ENCODE measurements around the gene RALBP1.

Gene RALBP1

DNA sequence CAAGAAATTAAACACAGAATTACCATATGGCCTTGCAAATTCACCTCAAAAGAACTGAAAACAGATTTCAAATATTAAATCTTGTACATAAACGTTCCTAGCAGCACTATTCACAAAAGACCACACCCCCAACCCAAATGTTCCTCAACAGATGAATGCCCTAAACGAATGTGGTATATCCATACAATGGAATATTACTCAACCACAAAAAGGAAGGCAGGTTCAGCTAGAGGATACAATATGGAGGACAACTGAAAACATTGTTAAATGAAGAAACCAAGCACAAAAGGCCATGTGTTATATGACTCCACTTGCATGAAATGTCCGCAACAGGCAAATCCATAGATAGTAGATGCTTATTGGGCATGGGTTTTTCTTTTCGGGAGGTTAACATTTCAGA, 77.3 kb downstream of the RALBP1 start:
- no peak for DNase-seq

DNA sequence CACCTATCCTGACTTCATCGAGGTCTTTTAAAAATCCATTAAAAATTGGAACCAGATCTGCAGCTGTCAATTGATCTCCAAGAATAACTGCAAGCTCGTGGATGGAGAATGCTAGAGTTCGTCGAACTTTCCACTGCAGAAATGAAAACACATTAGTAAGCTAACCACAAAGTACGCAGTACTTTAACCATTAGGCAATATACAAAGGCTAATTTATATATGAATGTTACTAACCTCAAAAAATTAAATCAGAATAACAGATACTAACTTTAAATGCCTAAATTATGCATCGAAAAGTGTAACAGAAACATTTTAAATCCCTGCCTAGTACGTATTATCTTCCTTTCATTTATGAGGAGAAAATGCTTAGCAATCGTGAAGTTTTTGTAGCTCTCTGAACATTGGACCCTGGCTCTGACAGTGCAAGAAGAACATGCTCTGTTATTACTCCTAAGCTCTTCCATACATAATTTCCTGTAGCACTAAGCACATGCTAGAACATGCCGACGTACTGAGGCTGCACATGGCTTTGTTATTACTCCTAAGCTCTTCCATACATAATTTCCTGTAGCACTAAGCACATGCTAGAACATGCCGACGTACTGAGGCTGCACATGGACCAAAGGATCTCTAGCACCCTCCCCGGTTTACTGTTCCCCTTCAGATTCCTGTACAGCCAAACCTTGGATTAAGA, 82.1 kb downstream of the RALBP1 start:
- DNase-seq: peak; percentile 28

DNA sequence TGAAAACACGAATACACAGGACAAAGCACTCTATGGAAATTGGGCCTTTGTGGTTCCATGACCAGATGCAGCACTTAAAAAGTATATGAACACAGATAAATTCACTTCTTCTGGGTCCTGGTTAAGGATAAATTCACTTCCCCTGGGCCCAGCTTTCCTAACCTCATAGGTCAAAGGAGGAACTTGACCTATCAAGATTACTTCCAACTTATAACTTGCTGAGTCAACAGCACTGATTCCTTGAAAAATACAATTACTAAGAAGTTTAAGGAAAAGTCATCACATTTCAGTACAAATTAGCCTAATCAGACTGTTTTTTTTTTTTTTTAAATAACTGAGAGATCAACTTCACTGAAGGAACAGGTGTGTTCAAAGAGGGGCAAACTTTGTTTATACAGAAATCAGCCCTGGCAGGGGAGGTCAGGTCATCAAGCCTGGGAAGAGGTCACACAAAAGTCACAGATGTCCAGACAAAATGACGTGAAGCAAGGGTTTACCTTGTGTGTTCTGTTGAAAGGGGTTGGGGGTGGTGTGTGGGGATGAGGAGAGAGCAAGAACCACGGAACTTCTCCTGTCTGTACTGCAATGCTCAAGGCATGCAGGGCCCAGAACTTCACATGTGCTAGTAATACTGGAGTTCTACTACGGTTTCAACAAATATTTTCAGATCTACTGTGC, 83.2 kb downstream of the RALBP1 start:
- DNase-seq: no peak

DNA sequence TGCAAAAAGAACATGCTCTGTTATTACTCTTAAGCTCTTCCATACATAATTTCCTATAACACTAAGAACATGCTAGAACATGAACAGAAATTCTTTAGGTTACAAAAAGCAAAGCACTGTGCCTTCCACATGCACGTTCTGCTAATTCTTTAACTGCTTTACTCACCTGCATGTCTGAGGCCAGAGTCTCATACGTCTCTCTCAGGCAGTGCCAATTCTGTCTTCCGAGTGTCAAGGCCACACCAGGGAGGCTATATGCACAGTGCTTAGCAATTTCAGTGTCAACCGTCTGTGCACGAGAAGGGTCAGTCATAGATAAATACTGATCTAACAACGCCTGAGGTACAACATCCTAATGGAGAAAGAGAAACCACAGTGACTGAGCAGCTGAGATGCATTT, 83.9 kb downstream of the RALBP1 start:
- DNase-seq: no peak

DNA sequence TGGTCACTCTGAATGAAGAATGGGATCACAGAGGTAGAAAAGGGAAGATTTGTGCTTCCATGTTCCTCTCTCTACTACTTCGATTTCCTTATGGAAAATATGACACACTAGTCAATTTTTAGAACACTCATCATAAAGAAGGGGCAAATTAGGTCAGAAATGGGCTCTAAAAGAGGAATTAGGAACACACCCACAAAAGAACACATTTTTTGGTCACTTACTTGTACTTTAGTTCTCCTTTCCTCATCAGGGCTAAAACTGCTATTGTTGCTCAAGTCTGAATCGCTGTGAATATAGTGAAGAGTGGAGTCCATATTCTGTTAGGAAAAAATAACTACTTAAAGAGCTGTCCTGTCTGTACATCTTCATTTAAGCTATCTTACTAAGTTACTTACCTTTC, 86.4 kb downstream of the RALBP1 start:
- DNase-seq: no peak

DNA sequence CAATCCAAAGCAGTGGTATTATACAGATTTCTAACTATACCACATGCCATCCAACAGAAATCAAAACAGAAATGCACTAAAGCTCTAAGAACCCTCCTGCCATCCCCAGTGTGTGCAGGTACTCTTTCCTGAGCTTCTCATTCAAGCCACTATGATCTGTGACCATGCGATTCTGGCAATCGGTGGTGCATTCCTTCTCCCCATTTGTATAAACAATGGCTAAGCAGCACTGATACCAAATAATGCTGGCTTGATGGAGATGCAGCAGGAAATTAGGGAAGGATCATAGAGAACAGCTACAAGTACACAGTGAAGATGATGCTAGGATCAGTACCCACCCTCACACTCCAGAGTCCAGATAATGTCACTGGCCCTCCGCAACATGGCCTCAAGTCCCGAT, 87.3 kb downstream of the RALBP1 start:
- no peak for DNase-seq

DNA sequence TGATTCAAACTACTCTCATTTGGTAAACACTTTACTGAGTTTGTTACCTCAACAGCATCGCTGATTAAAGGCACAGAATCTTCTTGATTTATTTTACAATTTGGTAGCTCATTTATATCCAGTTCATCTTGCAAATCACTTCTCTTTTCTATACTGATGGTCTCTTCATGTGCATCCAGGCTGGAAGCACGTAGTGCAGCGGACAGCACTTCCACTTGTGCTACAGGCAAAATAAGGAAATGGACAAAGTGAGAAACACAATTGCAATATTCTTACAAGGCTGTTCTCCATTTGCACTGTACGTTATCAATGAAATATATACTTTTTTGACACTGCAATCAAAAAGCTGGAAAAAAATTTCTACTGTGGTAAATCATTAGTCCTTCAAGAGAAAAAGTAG, 88.0 kb downstream of the RALBP1 start:
- no peak for DNase-seq

DNA sequence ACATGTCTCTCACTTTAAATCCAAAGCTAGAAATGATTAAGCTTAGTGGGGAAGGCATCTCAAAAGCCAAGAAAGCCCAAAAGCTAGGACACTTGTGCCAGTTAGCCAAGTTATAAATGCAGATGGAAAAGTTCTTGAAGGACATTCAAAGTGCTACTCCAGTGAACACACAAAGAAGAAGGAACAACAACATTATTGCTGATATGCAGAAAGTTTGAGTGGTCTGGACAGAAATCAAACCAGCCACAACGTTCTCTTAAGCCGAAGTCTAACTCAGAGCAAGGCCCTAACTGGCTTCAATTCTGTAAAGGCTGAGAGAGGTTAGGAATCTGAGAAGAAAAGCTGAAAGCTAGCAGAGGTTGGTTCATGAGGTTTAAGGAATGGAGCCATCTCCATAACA, 90.1 kb downstream of the RALBP1 start:
- DNase-seq: no peak

DNA sequence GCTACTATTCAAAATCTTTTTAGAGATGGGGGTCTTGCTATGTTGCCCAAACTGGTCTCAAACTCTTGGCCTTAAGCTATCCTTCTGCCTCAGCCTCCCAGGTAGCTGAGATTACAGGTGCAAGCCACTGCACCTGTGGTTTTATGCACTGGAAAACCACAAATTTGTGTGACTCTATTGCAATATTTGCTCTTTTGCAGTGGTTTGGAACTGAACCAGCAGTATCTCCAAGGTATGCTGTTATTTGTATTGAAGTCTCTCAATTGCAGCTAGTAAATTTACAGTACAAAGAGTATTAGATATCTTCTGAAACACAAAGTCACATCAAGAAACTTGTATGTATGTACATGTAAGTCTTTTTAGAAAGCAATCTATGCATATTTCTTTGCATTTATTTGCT, 92.9 kb downstream of the RALBP1 start:
- no peak for DNase-seq

DNA sequence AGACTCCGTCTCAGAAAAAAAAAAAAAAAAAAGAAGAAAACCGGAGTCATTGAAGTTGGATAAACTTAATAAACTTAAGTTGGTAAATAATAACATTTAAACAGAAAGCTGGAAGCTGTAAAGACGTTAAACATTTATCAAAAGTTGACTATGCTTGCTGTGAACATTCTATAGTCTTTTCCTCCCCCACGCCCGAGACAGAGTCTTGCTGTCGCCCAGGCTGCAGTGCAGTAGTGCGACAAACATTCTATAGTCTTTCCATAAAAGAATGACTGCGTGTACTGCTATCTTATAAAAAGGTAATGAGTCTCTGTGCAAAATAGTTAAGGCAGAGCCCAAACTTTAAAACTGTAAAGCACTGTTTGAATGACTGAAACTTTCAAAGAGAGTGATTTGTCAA, 93.9 kb downstream of the RALBP1 start:
- no peak for DNase-seq

DNA sequence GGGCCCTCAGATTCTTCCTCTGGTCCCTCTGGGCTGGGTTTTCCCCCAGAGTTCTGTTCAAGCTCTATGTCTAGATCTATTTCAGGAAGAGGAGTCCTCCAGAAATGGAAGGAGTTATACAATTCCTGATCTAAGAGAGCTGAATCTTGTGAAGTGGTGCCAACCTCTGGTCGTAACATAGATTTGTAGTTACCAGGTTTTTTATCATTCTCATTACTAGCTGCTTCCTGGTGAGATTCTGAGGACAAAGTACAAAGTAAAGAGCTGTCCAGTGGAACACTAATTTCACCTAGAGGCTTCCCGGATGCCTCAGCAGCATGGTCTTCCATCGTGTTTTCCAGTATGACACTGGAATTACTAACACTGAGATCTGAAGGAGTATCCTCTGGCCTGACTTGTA, 94.9 kb downstream of the RALBP1 start:
- no peak for DNase-seq

DNA sequence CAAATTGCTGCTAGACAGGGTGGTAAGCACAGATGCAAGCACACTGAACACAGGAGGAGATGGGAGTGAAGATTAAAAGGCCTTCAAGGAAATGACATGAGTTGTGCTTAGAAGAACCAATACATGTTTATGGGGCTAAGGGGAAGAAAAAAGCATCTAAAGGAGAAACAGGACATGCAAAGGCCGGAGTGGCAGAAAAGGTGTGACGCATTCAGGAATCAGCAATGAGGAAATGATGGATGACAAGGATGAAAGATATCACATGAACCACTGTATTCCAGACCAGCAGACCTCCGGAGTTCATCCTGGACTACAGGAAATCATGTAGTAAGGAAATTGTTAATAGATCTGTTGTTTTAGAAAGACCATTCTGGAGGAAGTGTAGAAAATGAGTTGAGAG, 96.2 kb downstream of the RALBP1 start:
- DNase-seq: no peak

DNA sequence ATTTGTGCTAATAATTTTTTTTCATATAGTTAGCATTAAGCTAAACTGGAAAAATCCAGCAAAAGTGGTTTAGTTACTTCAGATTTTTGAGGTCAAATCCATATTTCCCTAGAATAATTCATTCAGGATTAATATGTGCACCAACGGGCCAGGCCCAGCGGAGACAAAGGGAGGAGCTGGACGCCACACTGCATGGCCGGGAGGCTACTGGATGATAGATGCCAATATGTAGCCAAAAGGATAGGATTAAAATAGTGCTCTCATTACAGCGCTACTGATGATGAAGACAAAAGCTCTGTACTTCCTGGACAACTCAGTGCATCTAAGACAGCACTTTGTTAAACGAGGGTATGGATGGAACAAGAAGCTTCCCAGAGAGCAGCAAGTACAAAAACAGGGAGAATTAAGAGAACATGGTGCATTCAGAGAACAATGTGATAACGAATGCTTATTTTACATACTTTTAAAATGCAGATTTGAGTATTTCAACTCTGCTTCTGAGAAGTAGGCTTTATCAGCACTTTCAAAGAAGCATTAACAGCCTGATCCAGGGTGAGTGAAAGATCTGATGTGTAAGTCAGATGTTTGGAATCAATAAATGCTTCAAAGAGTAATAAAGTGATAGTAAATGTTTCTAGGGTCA, 99.3 kb downstream of the RALBP1 start:
- no peak for DNase-seq

DNA sequence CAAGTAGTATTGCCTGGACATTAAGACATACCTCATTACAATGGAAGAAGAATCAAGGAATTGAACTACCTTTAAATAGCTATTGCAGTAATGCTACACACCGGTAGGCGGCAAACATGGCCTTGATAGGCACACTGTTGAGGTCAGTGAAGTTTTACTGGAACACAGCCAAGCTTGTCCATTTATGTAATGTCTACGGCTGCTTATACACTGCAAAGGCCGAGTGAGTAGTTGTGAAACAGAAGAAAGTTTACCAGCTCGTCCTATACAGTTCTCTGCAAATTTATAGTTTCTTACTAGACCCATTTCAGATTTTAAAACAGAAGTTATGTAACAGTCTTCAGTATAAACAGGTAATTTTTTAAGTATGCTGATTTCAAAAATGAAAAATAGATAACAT, 100.2 kb downstream of the RALBP1 start:
- peak; percentile 89 for DNase-seq

DNA sequence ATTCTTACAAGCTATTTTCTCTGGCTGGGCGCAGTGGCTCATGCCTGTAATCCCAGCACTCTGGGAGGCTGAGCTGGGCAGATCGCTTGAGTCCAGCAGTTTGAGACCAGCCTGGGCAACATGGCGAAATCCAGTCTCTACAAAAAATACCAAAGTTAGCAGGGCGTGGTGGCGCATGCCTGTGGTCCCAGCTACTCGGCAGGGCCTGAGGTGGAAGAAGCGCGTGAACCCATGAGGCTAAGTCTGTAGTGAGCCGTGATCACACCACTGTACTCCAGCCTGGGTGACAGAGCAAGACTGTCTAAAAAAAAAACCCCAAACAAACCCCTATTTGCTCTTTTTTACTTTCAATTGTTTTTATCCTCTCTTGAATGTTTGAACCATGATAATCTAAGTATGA, 102.0 kb downstream of the RALBP1 start:
- no peak for DNase-seq

DNA sequence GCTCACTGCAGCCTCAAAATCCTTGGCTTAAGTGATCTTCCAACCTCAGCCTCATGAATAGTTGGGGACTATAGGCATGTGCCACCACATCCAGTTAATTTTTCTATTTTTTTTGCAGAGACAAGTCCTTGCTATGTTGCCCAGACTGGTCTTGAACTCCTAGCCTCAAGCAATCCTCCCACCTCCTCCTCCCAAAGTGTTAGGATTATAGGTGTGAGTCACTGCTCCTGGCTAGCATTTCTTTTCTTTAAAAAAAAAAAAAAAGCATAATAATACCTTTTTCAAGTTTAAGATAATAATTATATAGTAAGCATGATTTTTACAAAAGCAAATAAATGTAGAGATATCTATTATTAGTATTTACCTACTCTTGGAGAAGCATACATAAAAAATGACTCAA, 103.0 kb downstream of the RALBP1 start:
- no peak for DNase-seq

DNA sequence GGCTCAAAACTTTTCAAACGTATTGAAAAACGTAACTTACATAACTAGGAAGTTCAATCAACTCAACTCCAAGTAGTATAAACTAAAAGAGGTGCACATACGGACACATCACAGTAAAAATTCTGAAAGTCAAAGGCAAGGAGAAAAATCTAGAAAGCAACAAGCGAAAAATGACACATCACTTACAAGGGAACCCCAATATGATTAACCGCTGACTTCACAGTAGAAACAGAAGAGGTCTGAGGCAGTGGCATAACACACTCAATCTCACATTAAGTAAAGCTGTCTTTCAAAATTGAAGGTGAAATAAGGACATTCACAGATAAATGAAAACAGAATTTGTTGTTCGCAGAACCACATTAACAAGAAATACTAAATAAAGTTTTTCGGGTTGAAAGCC, 106.4 kb downstream of the RALBP1 start:
- no peak for DNase-seq

DNA sequence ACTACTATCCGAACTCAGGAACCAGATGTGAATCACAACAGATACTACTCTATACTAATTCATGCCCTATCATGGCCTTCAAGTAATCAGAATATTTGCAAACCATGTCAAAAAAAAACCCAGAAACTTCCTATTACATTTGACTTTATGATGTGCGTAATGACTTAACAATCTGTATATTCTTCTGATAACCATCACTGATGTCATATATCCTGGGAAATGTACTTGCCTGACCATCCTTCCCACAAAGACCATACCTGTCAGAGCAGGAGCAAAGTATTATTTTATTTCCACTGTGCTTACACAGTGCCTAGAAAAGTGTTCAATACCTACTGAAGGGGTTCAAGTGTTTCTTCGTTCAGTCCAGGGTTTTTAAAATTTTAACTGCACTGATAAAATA, 111.5 kb downstream of the RALBP1 start:
- DNase-seq: no peak
